HEK293 (cell line): Measurements from ENCODE around the gene IPCEF1.

Source experiments
- CTCF ChIA-PET: fragments of 350-600 bp; formaldehyde crosslinking; extraction: SDS; loops from one replicate; lab custom pipeline; 2021; ENCODE audit warnings: antibody characterized with exemption; lab: Yijun Ruan, JAX
- POLR2A ChIA-PET: fragments of 300-600 bp; formaldehyde crosslinking; extraction: SDS; loops from one replicate; lab custom pipeline; 2020; ENCODE audit warnings: antibody characterized with exemption, inconsistent platforms; lab: Yijun Ruan, JAX
- H3K27ac ChIP-seq: fragments of 200-500 bp; sonication (Bioruptor generic); 2 replicates; pipeline ENCODE4 v1.5.1; 2014; ENCODE audit warnings: low read depth, low read length, control low read depth, inconsistent platforms; ENCODE audit errors: extremely low read depth
- H3K36me3 ChIP-seq, 2 experiments: fragments of 200-500 bp in 1 of 2; sonication (Bioruptor generic) in 1 of 2; 1 replicate in 1 of 2; 2 replicates in 1 of 2; pipeline ENCODE4 v1.5.1; 2014 to 2017; ENCODE audit warnings: inconsistent platforms in 2 of 2, low read length in 2 of 2; ENCODE audit not compliant: control insufficient read depth in 2 of 2, insufficient read depth in 1 of 2
- H3K4me1 ChIP-seq: fragments of 200-500 bp; sonication (Bioruptor generic); 2 replicates; pipeline ENCODE4 v1.5.1; 2014; ENCODE audit warnings: mild to moderate bottlenecking, low read length, inconsistent platforms; ENCODE audit not compliant: control insufficient read depth, insufficient read depth
- H3K4me3 ChIP-seq: 2 replicates; pipeline ENCODE4 v1.5.1; 2011; ENCODE audit warnings: low read depth, mild to moderate bottlenecking, control low read depth, low read length, moderate library complexity
- H3K9me3 ChIP-seq: fragments of 200-500 bp; sonication (Bioruptor generic); 2 replicates; pipeline ENCODE4 v1.5.1; 2014; ENCODE audit warnings: low read depth, low read length, inconsistent platforms; ENCODE audit not compliant: control insufficient read depth, insufficient read depth
- CTCF ChIP-seq: fragments of 450-650 bp; formaldehyde crosslinking; IDR thresholded peaks from 2 replicates; pipeline ENCODE4 v1.5.1; 2016; ENCODE audit warnings: missing biosample characterization, missing genetic modification characterization
- GLIS2 ChIP-seq: fragments of 450-650 bp; formaldehyde crosslinking; IDR thresholded peaks from 2 replicates; pipeline ENCODE4 v1.5.1; 2016; ENCODE audit warnings: missing biosample characterization, missing genetic modification characterization
- MEIS1 ChIP-seq: sonication (generic); formaldehyde crosslinking; IDR thresholded peaks from 2 replicates; pipeline ENCODE4 v1.8.1; 2022; ENCODE audit warnings: missing genetic modification reagents, mild to moderate bottlenecking, borderline replicate concordance
- TSHZ1 ChIP-seq: fragments of 450-650 bp; formaldehyde crosslinking; IDR thresholded peaks from 2 replicates; pipeline ENCODE4 v1.5.1; 2016; ENCODE audit warnings: missing biosample characterization, missing genetic modification characterization, borderline replicate concordance
- ZBTB10 ChIP-seq: fragments of 450-650 bp; formaldehyde crosslinking; IDR thresholded peaks from 2 replicates; pipeline ENCODE4 v1.5.1; 2016; ENCODE audit warnings: missing biosample characterization, missing genetic modification characterization
- ZBTB44 ChIP-seq: fragments of 450-650 bp; IDR thresholded peaks from 2 replicates; pipeline ENCODE4 v1.5.1; 2018; ENCODE audit warnings: missing biosample characterization, mild to moderate bottlenecking, missing genetic modification characterization
- ZFHX2 ChIP-seq: fragments of 450-650 bp; formaldehyde crosslinking; conservative IDR thresholded peaks from 2 replicates; pipeline ENCODE4 v1.5.1; 2016; ENCODE audit warnings: missing biosample characterization, missing genetic modification characterization
- ZFP41 ChIP-seq: fragments of 450-650 bp; formaldehyde crosslinking; IDR thresholded peaks from 2 replicates; pipeline ENCODE4 v1.5.1; 2016; ENCODE audit warnings: missing biosample characterization, missing genetic modification characterization, borderline replicate concordance
- ZNF138 ChIP-seq: fragments of 450-650 bp; formaldehyde crosslinking; IDR thresholded peaks from 2 replicates; pipeline ENCODE4 v1.5.1; 2016; ENCODE audit warnings: missing biosample characterization, missing genetic modification characterization, borderline replicate concordance
- ZNF148 ChIP-seq: fragments of 450-650 bp; formaldehyde crosslinking; IDR thresholded peaks from 2 replicates; pipeline ENCODE4 v1.5.0; 2017; ENCODE audit warnings: missing biosample characterization, missing genetic modification characterization, borderline replicate concordance
- ZNF302 ChIP-seq: fragments of 450-650 bp; formaldehyde crosslinking; IDR thresholded peaks from 2 replicates; pipeline ENCODE4 v1.5.1; 2016; ENCODE audit warnings: missing biosample characterization, missing genetic modification characterization, low read depth
- ZNF449 ChIP-seq: fragments of 450-650 bp; formaldehyde crosslinking; IDR thresholded peaks from 2 replicates; pipeline ENCODE4 v1.5.1; 2017; ENCODE audit warnings: missing biosample characterization, mild to moderate bottlenecking, missing genetic modification characterization, moderate library complexity
- ZNF473 ChIP-seq: fragments of 450-650 bp; formaldehyde crosslinking; IDR thresholded peaks from 2 replicates; pipeline ENCODE4 v1.5.1; 2017; ENCODE audit warnings: missing biosample characterization, missing genetic modification characterization
- ZNF514 ChIP-seq: fragments of 450-650 bp; formaldehyde crosslinking; IDR thresholded peaks from 2 replicates; pipeline ENCODE4 v1.5.1; 2016; ENCODE audit warnings: missing biosample characterization, missing genetic modification characterization
- ZNF558 ChIP-seq: fragments of 450-650 bp; formaldehyde crosslinking; IDR thresholded peaks from 2 replicates; pipeline ENCODE4 v1.5.1; 2016; ENCODE audit warnings: missing biosample characterization, missing genetic modification characterization
- ZNF585B ChIP-seq: fragments of 450-650 bp; formaldehyde crosslinking; IDR thresholded peaks from 2 replicates; pipeline ENCODE4 v1.5.1; 2016; ENCODE audit warnings: missing biosample characterization, missing genetic modification characterization
- ZNF596 ChIP-seq: fragments of 450-650 bp; IDR thresholded peaks from 2 replicates; pipeline ENCODE4 v1.5.0; 2018; ENCODE audit warnings: missing biosample characterization, mild to moderate bottlenecking, missing genetic modification characterization, moderate library complexity
- ZNF610 ChIP-seq: fragments of 450-650 bp; formaldehyde crosslinking; IDR thresholded peaks from 2 replicates; pipeline ENCODE4 v1.5.1; 2016; ENCODE audit warnings: missing biosample characterization, missing genetic modification characterization, borderline replicate concordance
- ZNF645 ChIP-seq: fragments of 450-650 bp; formaldehyde crosslinking; IDR thresholded peaks from 2 replicates; pipeline ENCODE4; 2016; ENCODE audit warnings: missing biosample characterization, missing genetic modification characterization
- ZSCAN23 ChIP-seq: fragments of 450-650 bp; formaldehyde crosslinking; IDR thresholded peaks from 2 replicates; pipeline ENCODE4 v1.5.1; 2016; ENCODE audit warnings: missing biosample characterization, missing genetic modification characterization

IPCEF1 gene

GRCh38 chr6:154219250-154219649, 137.4 kb downstream of the IPCEF1 start:
- POLR2A ChIA-PET, result no interaction called here
- Histone ChIP-seq H3K27ac (no peak overlapping the region), H3K36me3 (no peaks in the 10 kb centered on the region), H3K4me1 (no peaks in the 10 kb centered on the region), H3K9me3 (no peaks in the 10 kb centered on the region), H3K4me3 (no peak overlapping the region)
- TF ChIP-seq ZSCAN23 (tag by site-specific recombination), result no peak
- TF ChIP-seq ZNF610 (tag by site-specific recombination), result no peak
- TF ChIP-seq ZBTB44, result no peak
- TF ChIP-seq ZNF473 (tag by site-specific recombination), result no peak
- no peak for TF ChIP-seq ZNF302 (tag by site-specific recombination)
- TF ChIP-seq ZNF449, result no peak
- no peak for TF ChIP-seq ZNF645
- no peak for TF ChIP-seq ZFP41
- no peak for TF ChIP-seq TSHZ1 (tag by site-specific recombination)
- no peak for TF ChIP-seq GLIS2
- TF ChIP-seq ZNF558 (tag by site-specific recombination), result no peak
- TF ChIP-seq ZNF596 (tag by site-specific recombination), result no peak
- TF ChIP-seq ZNF585B (tag by site-specific recombination), result no peak
- TF ChIP-seq MEIS1, result no peak
- TF ChIP-seq ZBTB10 (tag by site-specific recombination), result no peak
- no peak for TF ChIP-seq ZNF514 (tag by site-specific recombination)
- TF ChIP-seq ZFHX2 (tag by site-specific recombination), result no peak
- TF ChIP-seq CTCF, result no peak
- TF ChIP-seq ZNF138 (tag by site-specific recombination), result no peak
- no peak for TF ChIP-seq ZNF148
- CTCF ChIA-PET, result no interaction called here
